Type B pancreatic cell (in vitro differentiated cells): Measurements from ENCODE around the gene SHISA4. TPM values are rescaled to one million over a fixed set of nuclear protein-coding genes. Genes with fewer than 3 reads are reported as not detected.

Experiments used
- DNase-seq: peaks from one replicate; pipeline ENCODE4 v3.0.0; 2021; ENCODE audit warnings: mixed read lengths; ENCODE audit not compliant: unreplicated experiment; ENCODE audit errors: extremely low spot score
- H3K27ac Mint-ChIP-seq: 2 replicates; pipeline ENCODE4 v1.8.0; 2021; ENCODE audit warnings: mild to moderate bottlenecking, mixed read lengths
- H3K27me3 Mint-ChIP-seq: 2 replicates; pipeline ENCODE4 v1.8.0; 2021; ENCODE audit warnings: mixed read lengths
- H3K36me3 Mint-ChIP-seq: 2 replicates; pipeline ENCODE4 v1.8.0; 2021; ENCODE audit warnings: mixed read lengths
- H3K4me1 Mint-ChIP-seq: one replicate; pipeline ENCODE4 v1.8.0; 2021; ENCODE audit warnings: mixed read lengths; ENCODE audit not compliant: unreplicated experiment
- H3K4me3 Mint-ChIP-seq: 2 replicates; pipeline ENCODE4 v1.8.0; 2021; ENCODE audit warnings: mild to moderate bottlenecking, mixed read lengths
- H3K9me3 Mint-ChIP-seq: 2 replicates; pipeline ENCODE4 v1.8.0; 2021; ENCODE audit warnings: mixed read lengths
- CTCF ChIP-seq: fragments of 200-600 bp; sonication (generic); conservative IDR thresholded peaks from 2 replicates; pipeline ENCODE4 v1.5.0; 2021; ENCODE audit warnings: antibody characterized with exemption, mild to moderate bottlenecking
- total RNA-seq: library from RNA; stranded (reverse); gene quantifications from 2 replicates; pipeline ENCODE4 v1.2.1, GENCODE V29; 2021; ENCODE audit warnings: low replicate concordance

Gene SHISA4
- total RNA-seq, 1 donor from 2014 or later: 5.0 TPM

DNA sequence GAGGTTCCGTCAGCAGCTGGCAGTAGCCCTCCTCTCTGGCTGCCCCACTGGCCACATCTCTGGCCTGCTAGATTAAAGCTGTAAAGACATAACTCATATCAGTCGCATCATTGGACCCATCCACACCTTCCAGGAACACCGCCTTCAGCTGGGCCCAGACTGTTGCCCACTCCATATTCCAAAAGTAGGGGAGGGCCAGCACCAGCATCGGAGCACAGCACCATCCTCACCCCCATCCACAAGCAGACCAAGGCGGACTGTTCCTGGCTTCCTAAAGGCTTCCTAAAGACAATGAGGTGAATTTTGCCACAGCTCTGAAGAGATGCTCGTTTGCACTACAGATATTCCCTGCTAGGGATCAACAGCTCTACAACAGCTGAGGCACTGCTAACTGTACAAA is 3.5 kb downstream of the SHISA4 start:
- no peak overlapping the region for H3K27ac Mint-ChIP-seq
- TF ChIP-seq CTCF: no peak
- peaks cover 22% of the 10 kb centered on the region for H3K27me3 Mint-ChIP-seq
- no peaks in the 10 kb centered on the region for H3K36me3 Mint-ChIP-seq
- H3K4me1 Mint-ChIP-seq: peaks cover 12% of the 10 kb centered on the region
- H3K4me3 Mint-ChIP-seq: no peak overlapping the region
- no peak for DNase-seq
- no peaks in the 10 kb centered on the region for H3K9me3 Mint-ChIP-seq

DNA sequence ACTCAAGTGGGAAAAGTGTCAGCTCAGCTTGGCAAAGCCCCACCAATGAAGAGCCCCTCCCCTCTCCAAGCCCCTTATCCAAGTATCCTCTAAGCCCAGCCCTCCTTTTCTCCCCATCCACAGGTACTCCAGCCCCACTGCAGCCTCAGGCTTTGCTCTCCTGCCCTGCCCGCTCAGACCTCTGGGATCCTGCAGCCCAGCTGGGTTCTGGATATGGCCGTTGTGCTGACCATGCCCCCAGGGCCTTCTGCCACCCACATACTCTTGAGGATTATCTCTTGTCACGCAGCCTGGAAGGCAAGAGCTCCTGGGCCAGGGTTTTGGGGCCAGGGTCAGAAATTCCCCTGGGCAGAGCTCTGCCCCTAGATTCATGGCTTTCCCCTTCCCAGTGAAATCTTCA is 4.7 kb downstream of the SHISA4 start:
- Mint-ChIP-seq H3K36me3 (no peaks in the 10 kb centered on the region), H3K27ac (no peak overlapping the region), H3K9me3 (no peaks in the 10 kb centered on the region), H3K4me3 (no peak overlapping the region), H3K4me1 (peaks cover 12% of the 10 kb centered on the region), H3K27me3 (peaks cover 12% of the 10 kb centered on the region)
- no peak for TF ChIP-seq CTCF
- DNase-seq: no peak

DNA sequence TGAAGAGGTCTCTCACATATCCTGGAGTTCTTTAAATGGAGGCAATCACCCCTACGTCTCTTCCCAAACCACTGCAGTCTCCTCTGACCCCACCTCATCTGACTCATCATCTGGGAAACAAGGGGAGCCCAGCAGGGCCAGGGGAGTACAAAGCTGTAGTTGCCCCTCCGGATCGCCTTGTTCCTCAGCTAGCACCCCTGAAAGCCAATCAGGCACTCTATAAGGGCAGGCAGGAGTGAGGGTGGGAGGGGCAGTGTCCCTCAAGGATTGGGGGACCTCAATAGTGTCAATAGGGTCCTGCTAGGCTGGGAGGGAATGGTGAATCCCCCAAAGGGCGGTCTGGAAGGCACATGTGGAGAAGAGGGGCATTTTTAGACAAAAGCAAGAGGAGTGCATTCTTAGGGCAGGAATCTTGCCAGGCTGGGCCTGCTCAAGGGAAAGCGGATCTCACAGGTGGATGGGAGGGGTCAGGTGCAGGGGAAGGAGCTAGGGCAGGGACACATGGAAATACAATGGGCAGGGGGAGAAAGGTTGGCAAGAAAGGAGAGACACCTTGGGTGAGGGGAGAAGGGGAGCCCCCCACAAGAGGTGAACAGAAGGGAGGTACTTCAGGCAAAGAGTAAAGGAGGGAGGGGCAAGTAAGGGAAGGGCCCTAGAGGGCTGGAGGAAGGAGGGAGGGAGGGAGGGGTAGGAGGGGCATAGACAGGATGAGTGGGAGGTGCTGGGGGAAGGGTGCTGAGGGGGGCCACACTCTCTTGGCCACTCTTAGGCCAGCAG is 5.8 kb downstream of the SHISA4 start:
- DNase-seq: no peak

DNA sequence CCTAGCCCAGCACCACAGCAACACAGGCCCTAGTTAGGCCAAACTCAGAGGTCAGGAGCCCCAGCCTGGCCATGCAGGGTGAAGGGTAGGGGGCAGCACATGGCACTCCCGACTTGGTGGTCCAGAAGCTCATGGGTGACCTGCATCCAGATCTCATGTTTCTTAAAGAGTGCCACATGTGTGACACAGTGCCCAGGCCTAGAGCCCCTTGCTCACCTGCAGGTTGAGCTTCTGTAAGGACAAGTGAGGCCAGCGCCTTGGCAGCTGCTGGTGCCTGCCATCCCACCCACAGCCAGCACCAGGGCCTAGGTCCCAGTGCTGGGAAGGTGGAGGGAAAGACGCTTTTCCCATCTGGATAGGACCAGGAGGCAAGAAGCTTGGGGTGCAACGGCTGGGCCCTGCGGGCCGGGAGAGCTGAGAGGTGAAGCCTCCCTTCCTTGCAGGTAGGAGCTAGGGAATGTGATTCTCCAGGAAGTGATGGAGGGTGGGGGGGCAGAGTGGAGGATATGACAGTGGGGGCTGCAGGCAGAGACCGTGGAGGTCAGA is 6.5 kb downstream of the SHISA4 start:
- no peak overlapping the region for H3K27ac Mint-ChIP-seq
- H3K9me3 Mint-ChIP-seq: no peaks in the 10 kb centered on the region
- H3K36me3 Mint-ChIP-seq: peaks cover 3% of the 10 kb centered on the region
- no peak for TF ChIP-seq CTCF
- no peak overlapping the region for H3K4me3 Mint-ChIP-seq
- no peak for DNase-seq
- peaks cover 7% of the 10 kb centered on the region for H3K27me3 Mint-ChIP-seq
- peaks cover 12% of the 10 kb centered on the region for H3K4me1 Mint-ChIP-seq

More for the DNA sequence above, 5.8 kb downstream of the SHISA4 start:
- peaks cover 3% of the 10 kb centered on the region for H3K36me3 Mint-ChIP-seq
- no peak for TF ChIP-seq CTCF
- no peaks in the 10 kb centered on the region for H3K9me3 Mint-ChIP-seq
- peaks cover 10% of the 10 kb centered on the region for H3K27me3 Mint-ChIP-seq
- no peak overlapping the region for H3K4me3 Mint-ChIP-seq
- H3K4me1 Mint-ChIP-seq: peaks cover 12% of the 10 kb centered on the region
- H3K27ac Mint-ChIP-seq: no peak overlapping the region

DNA sequence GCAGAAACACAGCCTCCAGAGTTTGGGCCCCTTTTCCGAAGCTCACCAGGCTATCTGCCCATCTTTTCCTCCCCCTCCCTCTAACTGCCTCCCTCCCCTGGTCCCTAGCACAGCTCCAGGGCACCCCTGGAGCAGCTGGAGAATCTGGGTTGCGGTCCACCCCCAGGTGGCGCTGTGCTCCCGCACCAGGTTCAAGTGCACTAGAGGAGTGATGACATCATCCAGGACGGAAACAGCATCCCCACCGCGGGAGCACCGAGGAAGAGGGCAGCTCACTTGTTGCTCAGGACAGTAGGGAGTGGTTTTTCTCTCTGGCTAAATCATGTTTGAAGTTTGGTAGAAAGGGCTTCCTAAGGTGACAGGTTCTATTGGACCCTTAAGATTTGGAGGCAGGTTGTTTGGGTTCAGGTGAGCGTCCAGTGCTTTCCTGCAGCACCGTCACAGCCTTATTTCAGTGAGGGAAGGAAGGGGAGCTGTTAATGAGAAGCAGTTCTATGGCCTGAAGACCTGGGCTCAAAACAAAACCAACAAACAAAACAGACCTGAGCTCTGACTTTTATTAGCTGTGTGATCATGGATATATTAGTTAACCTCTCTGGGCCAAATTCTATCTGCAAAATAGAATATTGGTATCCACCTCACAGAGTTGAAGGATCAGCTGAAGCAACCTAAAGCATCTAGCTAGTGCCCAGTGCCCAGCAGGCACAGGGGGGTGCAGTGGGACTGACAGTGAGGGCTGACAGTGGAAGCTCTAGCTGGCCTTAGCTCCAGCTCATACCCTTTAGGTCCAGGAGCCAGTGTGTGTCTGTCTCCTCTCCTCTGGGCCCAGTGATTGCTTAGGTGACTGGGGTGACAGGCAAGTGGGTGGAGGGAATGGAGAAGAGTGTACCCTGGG is 7.5 kb downstream of the SHISA4 start:
- peak overlapping the region; percentile 64 for H3K27ac Mint-ChIP-seq
- peaks cover 12% of the 10 kb centered on the region for H3K4me1 Mint-ChIP-seq
- TF ChIP-seq CTCF: peak; percentile 99
- no peaks in the 10 kb centered on the region for H3K9me3 Mint-ChIP-seq
- peak; percentile 92 for DNase-seq
- peaks cover 3% of the 10 kb centered on the region for H3K36me3 Mint-ChIP-seq
- no peaks in the 10 kb centered on the region for H3K27me3 Mint-ChIP-seq
- peak overlapping the region; percentile 2 for H3K4me3 Mint-ChIP-seq
